Stimulated activated CD4-positive, alpha-beta T cell treated with anti-CD3 and anti-CD28 coated beads, TNF-alpha, amount 100 ng/mL, for 1 hour (primary cell): Measurements from ENCODE around the gene TPH2.

ENCODE experiments used
- DNase-seq, 3 donors: peaks; one replicate each; pipeline ENCODE4 v3.0.0-alpha.2; 2020; ENCODE audit warnings: low read depth in 3 of 3, low spot score in 1 of 3

TPH2 gene

DNA sequence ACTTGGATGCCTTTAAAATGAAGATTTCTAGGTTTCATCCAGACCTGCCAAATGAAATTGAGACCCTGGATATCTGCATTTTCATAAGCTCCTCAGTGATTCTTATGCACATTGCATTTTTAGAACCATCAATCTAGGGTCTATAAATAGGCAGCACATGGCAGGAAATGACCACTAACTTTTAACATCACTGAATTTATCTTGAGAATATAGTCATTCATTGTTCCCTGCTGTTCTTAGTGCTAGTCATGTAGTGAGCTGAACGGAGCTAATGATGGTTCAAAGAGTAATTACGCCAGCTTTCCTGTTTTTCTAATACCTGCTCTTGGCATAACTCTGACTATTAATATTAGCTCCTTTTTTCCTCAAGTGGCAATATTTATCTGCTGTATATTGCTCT, 91.6 kb downstream of the TPH2 start:
- DNase-seq = no peak

DNA sequence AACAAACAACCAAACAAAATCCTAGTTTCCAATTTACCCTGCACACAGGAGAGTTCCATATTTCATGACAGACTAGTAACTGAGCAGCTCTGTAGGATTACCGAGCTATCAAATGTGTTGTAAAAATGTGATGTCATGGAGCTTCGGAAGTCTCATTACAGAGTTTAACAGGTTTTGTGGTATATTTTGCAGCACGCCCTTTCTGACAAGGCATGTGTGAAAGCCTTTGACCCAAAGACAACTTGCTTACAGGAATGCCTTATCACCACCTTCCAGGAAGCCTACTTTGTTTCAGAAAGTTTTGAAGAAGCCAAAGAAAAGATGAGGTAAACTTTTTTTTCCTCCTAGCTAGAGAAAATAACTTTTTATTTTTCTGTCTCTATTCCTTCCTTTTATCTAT, 92.4 kb downstream of the TPH2 start:
- no peak for DNase-seq

DNA sequence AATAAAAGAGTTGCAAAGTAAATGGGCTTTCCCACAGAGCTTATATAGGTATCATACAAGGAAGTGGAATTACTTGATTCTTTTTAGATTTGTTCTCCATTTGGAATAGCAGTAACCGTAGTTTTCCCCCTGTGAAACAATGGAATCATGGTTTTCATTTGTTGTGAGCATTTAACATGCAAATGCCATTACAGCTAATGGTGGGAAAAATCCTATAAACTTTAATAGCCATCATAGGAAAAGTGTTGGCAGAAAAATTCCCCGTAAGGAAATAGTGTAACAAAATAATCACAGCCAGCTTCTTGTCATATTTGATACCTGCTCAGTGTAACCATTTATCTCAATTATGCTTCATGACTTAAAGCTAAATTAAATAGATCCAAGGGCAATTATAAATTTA, 95.3 kb downstream of the TPH2 start:
- no peak for DNase-seq

DNA sequence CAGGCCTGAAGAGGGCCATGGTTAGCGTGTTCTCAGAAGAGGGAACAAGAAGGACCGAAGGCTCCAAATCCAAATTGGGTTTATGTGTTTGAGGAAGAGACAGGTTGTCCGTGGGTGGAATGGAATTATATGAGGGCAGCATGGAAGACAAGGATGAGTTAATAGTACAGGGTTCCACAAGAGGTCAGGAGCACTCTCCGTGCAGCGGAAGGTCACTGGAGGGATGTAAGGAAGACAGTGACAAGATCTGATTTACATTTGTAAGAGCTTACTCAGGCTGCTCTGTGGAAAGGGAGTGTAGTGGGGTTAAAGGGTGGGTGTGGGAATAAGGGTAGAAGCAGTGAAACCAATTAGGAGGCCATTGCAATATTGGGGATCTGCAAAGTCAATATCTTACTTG, 97.0 kb downstream of the TPH2 start:
- DNase-seq = no peak

DNA sequence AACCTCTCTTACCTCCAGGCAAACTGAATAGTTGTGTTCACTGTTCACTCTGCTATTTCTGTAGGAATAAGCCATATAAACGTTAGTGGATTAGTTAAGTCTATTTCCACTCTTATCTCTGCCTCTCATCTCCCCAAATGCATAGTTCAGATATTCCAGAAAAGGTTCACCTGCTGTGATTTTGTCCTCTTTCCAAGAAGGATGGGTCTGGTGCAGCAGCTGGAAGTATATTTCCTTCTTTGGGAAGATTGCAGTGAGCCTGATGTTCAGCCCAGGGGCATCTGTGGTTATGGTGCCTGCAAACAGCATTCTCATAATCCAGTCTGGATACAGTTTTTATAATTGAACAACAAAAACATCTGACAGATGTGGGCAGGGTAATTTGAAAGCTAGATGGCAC, 97.7 kb downstream of the TPH2 start:
- no peak for DNase-seq

DNA sequence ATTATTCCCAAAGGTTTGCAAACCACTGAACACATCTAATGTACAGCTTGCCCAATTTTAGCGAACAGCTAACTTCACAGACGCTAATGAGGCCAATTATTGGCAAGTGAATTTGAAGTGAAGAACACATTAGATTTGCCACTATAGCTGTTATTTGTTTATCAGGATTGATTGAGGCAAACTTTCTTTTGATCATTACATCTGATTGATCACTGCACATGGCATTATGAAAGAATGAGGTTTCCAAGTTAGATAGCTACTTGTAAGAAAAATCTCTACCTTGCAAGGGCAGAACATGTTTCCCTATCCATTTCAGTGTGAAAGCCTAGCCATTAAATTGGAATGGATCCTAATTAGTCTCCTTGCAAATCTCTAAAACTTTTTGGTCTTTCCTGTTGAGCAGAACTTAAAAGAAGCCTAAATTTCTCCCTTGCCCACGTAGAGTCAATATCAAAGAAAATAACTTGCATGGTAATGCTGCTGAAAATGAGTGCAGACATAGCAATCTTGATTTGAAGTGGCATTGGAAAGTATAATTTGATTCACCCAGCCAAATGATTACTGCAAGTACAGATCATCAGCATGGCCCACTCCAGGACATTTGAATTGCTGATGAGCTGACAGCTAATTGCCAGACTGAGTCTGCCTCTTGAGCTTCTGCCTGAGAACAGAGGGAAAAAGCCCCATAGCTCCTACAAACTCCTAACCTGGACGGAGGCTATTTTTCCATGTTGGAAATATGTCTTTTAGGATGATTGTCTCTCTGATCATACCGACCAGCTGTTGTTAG, 98.6 kb downstream of the TPH2 start:
- no peak for DNase-seq

DNA sequence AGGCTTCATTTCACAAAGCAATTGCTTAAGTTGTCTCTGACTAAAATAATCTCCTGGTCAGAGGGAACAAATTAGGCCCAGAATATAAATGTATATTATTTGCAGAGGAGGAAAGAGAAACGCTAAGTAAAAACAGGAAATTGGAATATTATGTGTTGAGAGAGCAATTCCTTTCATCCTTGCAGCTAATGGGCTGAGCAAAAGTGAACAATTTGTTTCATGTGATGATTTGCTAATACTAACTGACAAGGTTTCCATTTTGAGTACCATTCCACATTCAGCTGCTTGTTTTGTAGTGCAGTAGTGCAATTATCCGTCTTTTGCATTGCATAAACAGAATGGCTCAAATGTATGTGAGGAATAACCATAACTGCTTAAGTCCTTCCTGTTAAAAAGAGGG, 103.2 kb downstream of the TPH2 start:
- no peak for DNase-seq

DNA sequence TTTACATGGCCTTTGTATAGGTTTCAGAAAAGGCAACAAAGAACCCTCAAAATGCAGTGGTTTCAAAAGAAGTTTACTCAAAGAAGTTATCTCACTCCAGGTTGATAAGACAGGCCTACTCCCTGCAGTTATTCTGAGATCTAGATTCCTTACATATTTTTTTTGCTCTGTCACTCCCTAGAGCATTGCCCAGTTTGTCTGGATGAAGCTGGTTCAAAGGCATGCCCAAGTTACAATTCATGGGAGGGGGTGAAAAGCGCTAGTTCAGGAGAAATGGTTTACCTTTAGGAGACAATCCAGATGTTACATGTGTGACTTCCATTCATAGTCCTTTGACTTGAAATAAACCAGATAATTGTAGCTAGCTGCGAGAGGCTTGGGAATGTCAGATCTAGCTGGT, 115.0 kb downstream of the TPH2 start:
- DNase-seq = no peak

DNA sequence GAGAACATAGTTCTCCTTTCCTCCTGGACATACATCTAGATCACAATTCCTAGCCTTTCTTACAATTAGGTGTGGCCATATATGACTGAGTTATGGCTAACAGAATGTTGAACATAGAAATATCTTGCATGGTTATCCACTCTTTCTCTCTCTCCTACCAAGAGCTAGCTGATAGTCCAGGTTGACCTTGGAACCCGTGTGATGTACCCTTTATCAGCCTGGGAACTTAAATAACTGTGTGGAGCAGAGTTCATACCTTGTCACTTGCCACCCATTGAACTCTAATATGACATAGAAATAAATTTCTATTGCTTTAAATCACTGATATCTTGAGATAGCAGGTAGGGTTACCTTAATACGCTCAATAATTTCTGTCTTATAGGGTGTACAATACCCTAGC, 115.9 kb downstream of the TPH2 start:
- DNase-seq = no peak

DNA sequence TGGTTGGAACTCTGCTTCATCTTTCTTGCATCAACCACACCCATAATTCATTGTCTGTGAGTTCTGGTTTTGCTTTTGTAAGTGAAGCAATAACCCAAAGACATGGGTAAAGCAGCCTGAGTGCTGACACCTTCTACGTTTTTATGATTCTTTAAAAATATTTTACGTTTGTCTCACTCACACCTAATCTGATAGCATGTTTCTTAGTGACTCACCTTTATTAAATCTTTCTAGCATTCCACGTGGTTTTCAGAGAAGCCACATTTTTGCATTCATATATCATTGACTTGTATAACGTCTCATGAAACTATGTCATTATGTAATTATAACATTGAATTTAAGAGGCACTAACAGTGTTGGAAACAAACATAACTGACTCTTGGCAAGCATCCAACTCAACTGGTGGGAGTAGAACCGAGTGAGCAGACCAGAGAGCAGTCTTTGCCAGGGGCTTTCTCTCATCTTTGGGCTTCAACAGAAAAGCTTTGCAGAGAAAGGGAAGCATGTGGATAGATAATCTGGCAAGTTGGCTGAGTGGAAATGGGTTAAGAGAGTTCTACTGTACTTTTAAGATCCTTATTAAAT, 118.8 kb downstream of the TPH2 start:
- no peak for DNase-seq

DNA sequence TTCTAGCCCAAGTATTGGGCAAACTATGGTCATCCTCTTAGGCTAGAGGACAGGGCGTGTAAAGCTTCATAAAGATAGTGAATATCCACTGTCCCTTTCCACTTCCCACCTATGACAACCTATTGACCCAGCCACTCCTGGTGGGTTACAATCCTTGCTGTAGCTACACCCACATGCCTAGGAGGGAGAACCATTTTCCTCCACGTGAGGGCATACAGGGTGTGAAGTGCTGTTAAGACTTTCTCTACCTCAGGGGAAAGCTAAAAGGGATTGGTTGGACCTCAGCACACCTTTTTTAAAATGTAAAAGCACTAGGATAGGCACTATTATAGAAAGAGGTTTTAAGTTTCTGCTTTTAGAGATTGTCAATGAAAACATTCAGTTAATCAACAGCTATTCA, 124.4 kb downstream of the TPH2 start:
- no peak for DNase-seq

DNA sequence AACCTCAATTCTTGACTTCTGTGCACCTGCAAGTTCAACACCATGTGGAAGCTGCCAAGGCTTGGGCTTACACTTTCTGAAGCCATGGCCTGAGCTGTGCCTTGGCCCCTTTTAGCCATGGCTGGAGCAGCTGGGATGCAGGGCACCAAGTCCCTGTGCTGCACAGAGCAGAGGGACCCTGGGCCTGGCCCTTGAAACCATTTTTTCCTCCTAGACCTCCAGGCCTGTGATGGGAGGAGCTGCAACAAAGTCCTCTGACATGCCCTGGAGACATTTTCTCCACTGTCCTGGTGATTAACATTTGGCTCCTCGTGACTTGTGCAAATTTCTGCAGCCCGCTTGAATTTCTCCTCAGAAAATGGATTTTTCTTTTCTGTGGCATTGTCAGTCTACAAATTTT, 132.4 kb downstream of the TPH2 start:
- DNase-seq = no peak

DNA sequence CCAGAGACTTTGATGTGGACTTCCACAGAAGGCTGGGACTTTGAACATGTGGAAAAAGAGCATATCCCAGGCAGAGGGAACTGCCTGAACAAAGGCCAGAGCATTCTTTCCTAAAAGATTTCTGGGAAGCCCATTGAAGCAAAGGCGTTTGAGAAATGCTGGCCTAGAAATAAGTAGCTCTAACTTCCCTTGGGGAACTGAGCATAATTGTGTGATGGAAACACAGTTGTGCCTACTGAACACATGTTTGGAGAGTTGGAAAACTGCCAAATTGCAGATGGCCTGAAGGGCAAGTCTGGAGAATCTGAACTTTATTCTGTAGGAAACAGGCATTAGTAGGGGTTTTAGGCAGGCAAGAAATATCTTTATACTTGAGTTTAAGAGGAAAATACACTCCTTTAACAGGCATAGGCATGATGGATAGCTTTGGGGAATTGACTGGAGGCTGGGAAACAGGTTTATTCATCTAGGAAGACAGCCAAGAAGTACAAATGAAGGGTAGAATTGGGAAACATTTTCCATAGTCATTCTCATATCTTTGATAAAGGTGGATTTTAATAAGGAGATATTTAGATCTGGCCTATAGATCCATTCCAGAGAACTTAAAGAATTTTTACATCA, 134.1 kb downstream of the TPH2 start:
- no peak for DNase-seq

DNA sequence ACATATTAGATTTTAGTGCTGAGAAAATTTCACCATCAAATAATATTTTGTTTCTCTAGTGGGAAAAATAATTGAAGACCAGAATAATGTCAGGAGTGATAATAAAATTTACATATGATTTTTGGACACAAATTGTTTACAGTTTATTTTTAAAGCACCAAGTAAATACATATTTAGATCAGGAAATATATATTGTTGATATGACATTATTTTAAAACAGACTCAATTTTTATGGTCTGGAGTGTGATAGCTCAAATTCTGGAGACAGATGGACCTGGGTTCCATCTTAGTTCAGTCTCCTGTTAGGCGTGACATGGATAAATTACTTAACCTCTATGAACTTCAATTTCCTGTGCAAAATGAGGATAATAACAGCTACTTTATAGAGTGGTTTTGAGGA, 135.4 kb downstream of the TPH2 start:
- DNase-seq = no peak

DNA sequence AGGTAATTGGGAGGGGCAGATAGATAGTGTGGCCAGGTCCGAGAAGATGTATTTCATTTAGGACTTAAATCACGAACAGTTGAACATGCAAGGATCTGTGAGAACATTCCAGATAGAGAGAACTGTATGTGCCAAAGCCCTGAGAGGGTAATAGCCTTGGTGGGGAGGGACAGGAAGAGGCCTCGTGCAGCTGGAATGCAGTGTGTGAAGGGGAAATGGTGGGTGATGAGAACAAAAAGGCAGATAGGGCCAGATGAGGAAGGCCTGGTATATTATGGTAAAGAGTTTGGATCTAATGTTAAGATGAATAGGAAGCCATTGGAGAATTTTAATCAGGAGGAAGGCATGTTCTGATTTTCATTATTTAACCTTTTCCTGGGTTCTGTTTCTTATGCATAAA, 136.3 kb downstream of the TPH2 start:
- DNase-seq = no peak

DNA sequence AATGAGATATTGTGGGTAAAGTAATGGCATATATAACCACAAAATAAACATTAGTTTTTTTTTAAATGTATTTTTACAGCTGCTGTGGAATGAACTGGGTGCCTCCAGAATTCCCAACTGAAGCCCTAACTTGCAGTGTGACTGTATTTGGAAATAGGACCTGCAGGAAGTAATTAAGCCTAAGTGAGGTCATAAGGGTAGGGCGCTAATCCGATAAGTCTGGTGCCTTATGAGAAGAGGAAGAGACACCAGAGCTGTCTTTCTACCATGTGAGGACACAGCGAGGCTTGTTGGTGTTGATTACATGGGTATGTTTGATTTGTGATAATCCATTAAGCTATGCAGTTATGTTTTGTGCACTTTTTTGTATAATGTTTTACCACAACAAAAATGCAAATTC, 136.8 kb downstream of the TPH2 start:
- no peak for DNase-seq

DNA sequence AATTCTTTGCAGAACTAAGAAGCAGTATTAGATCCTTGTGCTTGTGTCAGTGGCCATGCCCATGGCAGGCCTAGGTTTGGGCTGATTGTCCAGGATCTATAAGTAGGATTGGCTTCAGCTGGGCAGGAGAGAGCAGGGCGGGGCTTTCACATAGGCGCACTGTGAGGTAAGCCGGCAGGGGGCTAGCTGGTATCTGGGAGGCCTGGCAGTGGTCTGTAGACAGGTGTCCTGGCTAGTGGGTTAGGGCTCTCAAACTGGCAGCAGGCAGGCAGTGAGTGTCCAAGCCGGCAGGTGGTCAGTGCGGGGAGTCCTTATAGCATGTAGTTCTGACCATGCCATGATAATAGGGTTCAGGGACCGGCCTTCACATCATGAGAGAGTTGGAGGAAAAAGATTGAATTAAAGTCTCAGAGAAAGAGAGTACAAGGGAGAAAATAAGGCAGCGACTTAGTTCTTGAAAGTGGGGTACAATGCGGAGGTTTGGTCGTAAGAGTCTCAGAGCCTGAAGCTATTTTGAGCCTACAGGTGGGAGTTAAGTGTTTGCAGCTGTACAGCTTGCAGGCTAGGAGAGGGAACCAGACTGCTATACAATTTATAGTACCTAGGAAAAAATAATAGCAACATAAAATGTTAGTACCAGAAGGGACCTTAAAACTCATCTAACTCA, 137.4 kb downstream of the TPH2 start:
- no peak for DNase-seq

DNA sequence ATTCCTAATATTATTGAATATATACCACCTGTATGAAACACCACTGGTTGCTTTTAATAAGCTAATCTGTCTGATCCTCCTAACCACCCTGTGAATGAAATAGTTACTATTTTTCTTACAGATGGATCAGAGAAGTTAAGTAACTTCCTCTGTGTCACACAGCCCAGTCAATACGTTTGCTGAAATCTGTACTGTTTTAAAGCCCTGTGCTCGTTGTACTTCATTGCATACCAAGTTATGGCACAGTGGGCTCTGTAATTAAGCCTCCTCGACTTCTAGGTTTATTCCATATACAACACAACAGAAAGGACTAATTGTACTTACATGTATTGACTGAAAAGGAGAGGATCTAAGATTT, 137.9 kb downstream of the TPH2 start:
- no peak for DNase-seq

DNA sequence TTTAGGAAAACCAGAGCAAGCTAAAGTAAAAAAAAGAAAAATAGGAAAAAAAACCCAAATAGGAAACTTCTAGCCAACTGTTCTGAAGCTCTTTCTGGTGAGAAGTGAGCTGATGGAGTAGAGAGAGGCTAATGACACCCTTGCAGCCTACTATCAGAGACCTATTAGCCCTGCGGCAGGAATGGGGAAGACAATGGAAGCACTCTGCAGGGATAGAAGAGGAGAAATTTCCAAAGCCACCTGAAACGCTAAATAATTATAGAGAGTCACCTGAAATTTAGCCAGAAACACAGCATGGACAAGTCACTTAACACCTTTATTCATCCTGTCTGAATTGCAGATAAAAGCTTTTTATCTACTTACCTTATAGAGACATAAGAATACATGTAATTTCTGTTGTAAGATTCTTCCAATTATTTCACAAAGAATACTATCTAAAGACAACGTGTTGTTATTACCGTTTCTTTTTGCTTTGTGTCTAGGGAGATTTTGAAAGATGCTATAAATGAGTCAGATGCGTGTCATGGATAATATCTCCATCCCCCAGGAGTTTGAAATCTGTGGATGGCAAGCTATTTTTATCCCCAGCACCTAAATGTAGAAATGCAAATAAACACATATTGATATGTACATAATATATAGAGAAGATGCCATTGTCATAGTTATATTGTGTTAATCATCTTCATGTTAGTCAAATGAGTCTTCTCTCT, 138.6 kb downstream of the TPH2 start:
- DNase-seq = no peak

DNA sequence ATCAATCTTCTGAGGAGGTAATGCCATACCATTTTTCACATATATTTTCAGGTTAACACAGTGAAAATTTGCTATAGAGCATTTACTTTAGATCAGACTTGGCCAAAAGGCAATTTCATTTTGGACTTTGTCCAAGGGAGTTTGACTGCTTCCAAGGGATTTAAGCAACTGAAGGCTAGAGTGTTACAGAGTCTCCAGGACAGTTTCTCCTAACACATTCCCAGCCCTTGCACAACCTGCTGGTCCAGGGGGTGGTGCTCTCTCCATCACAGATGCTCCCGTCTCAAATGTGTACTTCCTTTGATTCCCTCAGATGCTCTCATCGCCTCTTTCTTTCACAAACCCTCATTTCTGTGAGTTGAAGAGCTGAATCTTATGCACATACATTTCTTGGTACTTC, 143.1 kb downstream of the TPH2 start:
- no peak for DNase-seq
